ENCODE data around the gene PGAM2. TPM values are rescaled to one million over a fixed set of nuclear protein-coding genes. Genes with fewer than 3 reads are reported as not detected.
A peak's percentile ranks its signal among the peaks of the same experiment; 100 is the strongest.

The PGAM2 gene
- total RNA-seq, 1 donor from 2014 or later = 0.44 TPM

DNA sequence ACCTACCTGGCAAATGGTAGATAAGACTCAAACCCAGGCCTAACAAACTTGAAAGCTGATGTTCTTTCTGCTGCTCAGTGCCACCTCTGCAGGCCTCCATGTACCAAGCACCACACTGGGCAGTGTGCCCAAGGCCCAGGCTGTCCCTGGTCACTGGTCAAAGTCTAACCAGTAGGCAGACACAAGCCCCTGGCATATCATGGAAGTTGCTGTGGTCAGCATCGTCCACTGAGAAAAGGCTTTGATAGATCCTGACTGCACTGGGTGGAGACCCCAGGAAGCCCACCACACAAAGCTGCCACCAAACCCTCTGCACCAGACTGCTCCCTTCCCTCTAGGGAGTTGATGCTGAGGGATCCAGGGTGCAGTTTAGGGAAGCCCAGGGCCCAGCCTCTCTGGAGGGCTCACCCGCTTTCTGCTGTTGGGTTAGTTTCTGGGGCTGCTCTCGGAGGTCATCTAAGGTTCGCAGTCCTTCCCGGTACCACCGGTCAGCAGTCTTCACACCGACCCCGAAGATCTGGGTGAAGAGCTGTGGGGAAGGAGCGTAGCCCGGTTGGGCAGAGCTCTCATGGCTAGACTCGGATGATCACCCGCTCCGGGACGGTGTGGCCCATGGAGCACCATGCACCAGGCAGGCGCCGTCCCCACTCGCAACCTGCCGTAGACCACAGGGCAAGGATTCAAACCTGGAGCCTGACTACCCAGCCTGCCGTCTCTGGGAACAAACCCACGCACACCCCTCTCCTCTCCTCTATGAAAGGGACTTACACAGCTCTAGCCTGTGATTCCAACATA is 10.9 kb upstream of the PGAM2 start:
- DNase-seq (no peak), ATAC-seq (no peak)
- H3K9me3 ChIP-seq = no peaks in the 10 kb centered on the region
- no peak overlapping the region for H3K4me3 ChIP-seq
- no peak overlapping the region for H3K27ac ChIP-seq
- H3K4me1 ChIP-seq = peaks cover 33% of the 10 kb centered on the region
- no peak for TF ChIP-seq CTCF (IDR thresholded peaks at IDR 0.05)
- peaks cover 86% of the 10 kb centered on the region for H3K36me3 ChIP-seq
- H3K27me3 ChIP-seq (ENCODE audit: low read depth) = no peaks in the 10 kb centered on the region
- intact Hi-C loops (cut with DNase I) = no loop called here

- Histone ChIP-seq H3K36me3 (peaks cover 85% of the 10 kb centered on the region), H3K9me3 (no peaks in the 10 kb centered on the region), H3K27me3 (ENCODE audit: low read depth) (no peaks in the 10 kb centered on the region), H3K4me3 (no peak overlapping the region), H3K4me1 (peaks cover 25% of the 10 kb centered on the region), H3K27ac (no peak overlapping the region)
- intact Hi-C loops (cut with DNase I) = no loop called here
- no peak for DNase-seq
- TF ChIP-seq CTCF (IDR thresholded peaks at IDR 0.05) = no peak
- ATAC-seq = no peak
These were observed 10.1 kb upstream of the PGAM2 start for GRCh38 chr7:44075296-44076075.

DNA sequence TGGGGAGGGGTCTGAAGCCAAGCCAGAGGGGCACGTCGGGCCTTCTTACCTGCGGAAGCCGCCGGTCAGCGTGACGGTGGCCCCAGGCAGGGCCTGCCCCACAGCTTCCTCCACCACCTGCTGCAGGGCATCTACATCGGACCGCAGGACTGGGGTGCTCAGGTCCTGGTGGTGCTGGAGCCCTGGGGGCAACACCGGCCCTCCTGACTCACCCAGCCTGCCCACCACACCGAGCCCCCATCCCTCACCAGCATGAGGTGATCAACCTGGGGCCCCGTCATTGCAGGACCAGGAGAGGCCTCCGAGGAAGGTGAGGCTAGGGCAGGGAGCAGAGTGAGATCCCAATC is 9.0 kb upstream of the PGAM2 start:
- no peak for TF ChIP-seq CTCF (IDR thresholded peaks at IDR 0.05)
- Histone ChIP-seq H3K27ac (peak overlapping the region; percentile 81), H3K36me3 (peaks cover 73% of the 10 kb centered on the region), H3K4me1 (peaks cover 21% of the 10 kb centered on the region), H3K9me3 (no peaks in the 10 kb centered on the region), H3K27me3 (ENCODE audit: low read depth) (no peaks in the 10 kb centered on the region), H3K4me3 (peak overlapping the region; percentile 21)
- no peak for DNase-seq
- intact Hi-C loops (cut with DNase I) = no loop called here
- peak; percentile 10 to 33 for ATAC-seq

DNA sequence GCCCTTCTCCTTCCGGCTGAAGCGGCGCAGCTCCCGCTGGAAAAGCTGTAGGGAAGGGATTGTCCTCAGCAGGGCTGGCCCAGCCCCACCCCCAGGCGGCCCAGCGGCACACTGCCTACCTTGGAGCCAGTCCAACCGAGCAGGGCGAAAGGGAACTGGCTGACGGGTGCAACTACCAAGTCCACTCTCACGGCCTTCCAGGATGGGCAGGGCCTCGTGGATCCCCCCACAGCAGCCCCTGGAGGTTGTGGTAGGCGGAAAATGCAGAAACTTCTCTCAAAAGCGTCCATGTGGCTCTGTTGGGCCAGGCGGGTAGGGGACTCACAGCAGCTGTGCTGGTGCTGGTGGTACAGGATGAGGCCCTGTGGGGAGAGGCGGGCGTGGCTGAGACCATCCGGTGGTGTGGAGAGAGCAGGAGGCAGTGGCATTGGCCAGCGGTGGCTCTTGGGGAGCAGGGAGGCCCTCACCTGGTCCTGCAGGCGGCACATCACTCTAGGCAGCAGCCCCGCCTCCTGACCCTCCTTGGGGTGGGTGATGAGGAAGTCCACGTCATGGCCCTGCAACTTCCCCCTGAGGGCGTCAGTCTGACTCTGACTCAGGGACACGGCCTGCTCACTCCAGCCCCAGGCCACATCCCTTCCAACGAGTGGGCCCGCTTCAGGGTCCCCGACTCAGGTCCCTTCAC is 8.4 kb upstream of the PGAM2 start:
- H3K9me3 ChIP-seq = no peaks in the 10 kb centered on the region
- no peaks in the 10 kb centered on the region for H3K27me3 ChIP-seq (ENCODE audit: low read depth)
- peaks cover 68% of the 10 kb centered on the region for H3K36me3 ChIP-seq
- H3K4me3 ChIP-seq = peak overlapping the region; percentile 21
- peak; percentile 91 for DNase-seq
- peak overlapping the region; percentile 81 for H3K27ac ChIP-seq
- no peak for TF ChIP-seq CTCF (IDR thresholded peaks at IDR 0.05)
- peak; percentile 86 to 89 for ATAC-seq
- intact Hi-C loops (cut with DNase I) = no loop called here
- peaks cover 21% of the 10 kb centered on the region for H3K4me1 ChIP-seq

GRCh38 chr7:44072364-44073231 is 7.2 kb upstream of the PGAM2 start:
- H3K36me3 ChIP-seq = peaks cover 56% of the 10 kb centered on the region
- peak; percentile 70 for DNase-seq
- H3K4me3 ChIP-seq = no peak overlapping the region
- H3K9me3 ChIP-seq = no peaks in the 10 kb centered on the region
- H3K4me1 ChIP-seq = peaks cover 21% of the 10 kb centered on the region
- H3K27ac ChIP-seq = peak overlapping the region; percentile 81
- intact Hi-C loops (cut with DNase I) = no loop called here
- H3K27me3 ChIP-seq (ENCODE audit: low read depth) = no peaks in the 10 kb centered on the region
- TF ChIP-seq CTCF (IDR thresholded peaks at IDR 0.05) = peak; percentile 55
- peak; percentile 26 to 50 for ATAC-seq

All from lower lobe of right lung (tissue), 2 donors.